ENCODE data around the gene ACP7.

Gene ACP7

GRCh38 chr19:39083983-39084731, at the start of gene ACP7:
Gene ACP7 (plus strand): TSS chr19:39084368. CDS start chr19:39085270, 902 bp downstream.
- Histone ChIP-seq H3K9me3 (ENCODE audit: control insufficient read depth, insufficient read depth, low read length) (no peaks in the 10 kb centered on the region), H3K36me3 (ENCODE audit: control insufficient read depth, low read length) (no peaks in the 10 kb centered on the region), H3K9me2 (replicated peaks; ENCODE audit: control insufficient read depth, low read length) (no peaks in the 10 kb centered on the region), H3K4me2 (ENCODE audit: low read length) (no peak within 1 kb of the TSS), H3K27me3 (ENCODE audit: control insufficient read depth, low read length) (peaks cover 17% of the 10 kb centered on the region), H3K4me1 (ENCODE audit: control insufficient read depth, low read length) (no peaks in the 10 kb centered on the region), H3K27ac (ENCODE audit: low read depth, low read length) (no peak within 1 kb of the TSS), H4K20me1 (ENCODE audit: control insufficient read depth, insufficient read depth, low read depth, low read length) (no peaks in the 10 kb centered on the region), H3K79me2 (ENCODE audit: control insufficient read depth, low read length) (no peaks in the 10 kb centered on the region), H3K4me3 (ENCODE audit: low read length) (no peak within 1 kb of the TSS), H3F3A (ENCODE audit: control insufficient read depth, insufficient read depth) (no peaks in the 10 kb centered on the region)
- TF ChIP-seq EZH2phosphoT487 (IDR thresholded peaks at IDR 0.05; ENCODE audit: borderline replicate concordance, low read length), result no peak
- no peak for TF ChIP-seq CTCF (IDR thresholded peaks at IDR 0.05; ENCODE audit: low read depth, low read length, poor library complexity, severe bottlenecking)

GRCh38 chr19:39036581-39036980, 47.6 kb upstream of the ACP7 start:
- Histone ChIP-seq H3F3A (ENCODE audit: control insufficient read depth, insufficient read depth) (no peaks in the 10 kb centered on the region), H3K4me1 (ENCODE audit: control insufficient read depth, low read length) (peaks cover 5% of the 10 kb centered on the region), H3K9me3 (ENCODE audit: control insufficient read depth, insufficient read depth, low read length) (no peaks in the 10 kb centered on the region), H3K4me3 (ENCODE audit: low read length) (no peak overlapping the region), H3K4me2 (ENCODE audit: low read length) (no peak overlapping the region), H3K27ac (ENCODE audit: low read depth, low read length) (no peak overlapping the region), H3K9me2 (replicated peaks; ENCODE audit: control insufficient read depth, low read length) (no peaks in the 10 kb centered on the region), H4K20me1 (ENCODE audit: control insufficient read depth, insufficient read depth, low read depth, low read length) (no peaks in the 10 kb centered on the region), H3K79me2 (ENCODE audit: control insufficient read depth, low read length) (no peaks in the 10 kb centered on the region), H3K27me3 (ENCODE audit: control insufficient read depth, low read length) (peaks cover 20% of the 10 kb centered on the region), H3K36me3 (ENCODE audit: control insufficient read depth, low read length) (no peaks in the 10 kb centered on the region)
- TF ChIP-seq EZH2phosphoT487 (IDR thresholded peaks at IDR 0.05; ENCODE audit: borderline replicate concordance, low read length) (no peak), CTCF (IDR thresholded peaks at IDR 0.05; ENCODE audit: low read depth, low read length, poor library complexity, severe bottlenecking) (no peak)

- Histone ChIP-seq H3K27ac (ENCODE audit: low read depth, low read length) (no peak overlapping the region), H3K4me3 (ENCODE audit: low read length) (no peak overlapping the region), H3F3A (ENCODE audit: control insufficient read depth, insufficient read depth) (no peaks in the 10 kb centered on the region), H4K20me1 (ENCODE audit: control insufficient read depth, insufficient read depth, low read depth, low read length) (no peaks in the 10 kb centered on the region), H3K27me3 (ENCODE audit: control insufficient read depth, low read length) (peaks cover 14% of the 10 kb centered on the region), H3K9me2 (replicated peaks; ENCODE audit: control insufficient read depth, low read length) (no peaks in the 10 kb centered on the region), H3K4me2 (ENCODE audit: low read length) (no peak overlapping the region), H3K79me2 (ENCODE audit: control insufficient read depth, low read length) (no peaks in the 10 kb centered on the region), H3K36me3 (ENCODE audit: control insufficient read depth, low read length) (no peaks in the 10 kb centered on the region), H3K4me1 (ENCODE audit: control insufficient read depth, low read length) (no peaks in the 10 kb centered on the region), H3K9me3 (ENCODE audit: control insufficient read depth, insufficient read depth, low read length) (no peaks in the 10 kb centered on the region)
- TF ChIP-seq CTCF (IDR thresholded peaks at IDR 0.05; ENCODE audit: low read depth, low read length, poor library complexity, severe bottlenecking) (no peak), EZH2phosphoT487 (IDR thresholded peaks at IDR 0.05; ENCODE audit: borderline replicate concordance, low read length) (no peak)
Observed at GRCh38 chr19:39037194-39037593, 47.0 kb upstream of the ACP7 start.
